Measurements from ENCODE around the gene DGKZ.
"Not testable (repeated sequence)": the region's sequence is repeated elsewhere in the genome, so short reads cannot be mapped to it uniquely, and the experiment has no call there.

Gene DGKZ, protein sequence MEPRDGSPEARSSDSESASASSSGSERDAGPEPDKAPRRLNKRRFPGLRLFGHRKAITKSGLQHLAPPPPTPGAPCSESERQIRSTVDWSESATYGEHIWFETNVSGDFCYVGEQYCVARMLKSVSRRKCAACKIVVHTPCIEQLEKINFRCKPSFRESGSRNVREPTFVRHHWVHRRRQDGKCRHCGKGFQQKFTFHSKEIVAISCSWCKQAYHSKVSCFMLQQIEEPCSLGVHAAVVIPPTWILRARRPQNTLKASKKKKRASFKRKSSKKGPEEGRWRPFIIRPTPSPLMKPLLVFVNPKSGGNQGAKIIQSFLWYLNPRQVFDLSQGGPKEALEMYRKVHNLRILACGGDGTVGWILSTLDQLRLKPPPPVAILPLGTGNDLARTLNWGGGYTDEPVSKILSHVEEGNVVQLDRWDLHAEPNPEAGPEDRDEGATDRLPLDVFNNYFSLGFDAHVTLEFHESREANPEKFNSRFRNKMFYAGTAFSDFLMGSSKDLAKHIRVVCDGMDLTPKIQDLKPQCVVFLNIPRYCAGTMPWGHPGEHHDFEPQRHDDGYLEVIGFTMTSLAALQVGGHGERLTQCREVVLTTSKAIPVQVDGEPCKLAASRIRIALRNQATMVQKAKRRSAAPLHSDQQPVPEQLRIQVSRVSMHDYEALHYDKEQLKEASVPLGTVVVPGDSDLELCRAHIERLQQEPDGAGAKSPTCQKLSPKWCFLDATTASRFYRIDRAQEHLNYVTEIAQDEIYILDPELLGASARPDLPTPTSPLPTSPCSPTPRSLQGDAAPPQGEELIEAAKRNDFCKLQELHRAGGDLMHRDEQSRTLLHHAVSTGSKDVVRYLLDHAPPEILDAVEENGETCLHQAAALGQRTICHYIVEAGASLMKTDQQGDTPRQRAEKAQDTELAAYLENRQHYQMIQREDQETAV

DNA sequence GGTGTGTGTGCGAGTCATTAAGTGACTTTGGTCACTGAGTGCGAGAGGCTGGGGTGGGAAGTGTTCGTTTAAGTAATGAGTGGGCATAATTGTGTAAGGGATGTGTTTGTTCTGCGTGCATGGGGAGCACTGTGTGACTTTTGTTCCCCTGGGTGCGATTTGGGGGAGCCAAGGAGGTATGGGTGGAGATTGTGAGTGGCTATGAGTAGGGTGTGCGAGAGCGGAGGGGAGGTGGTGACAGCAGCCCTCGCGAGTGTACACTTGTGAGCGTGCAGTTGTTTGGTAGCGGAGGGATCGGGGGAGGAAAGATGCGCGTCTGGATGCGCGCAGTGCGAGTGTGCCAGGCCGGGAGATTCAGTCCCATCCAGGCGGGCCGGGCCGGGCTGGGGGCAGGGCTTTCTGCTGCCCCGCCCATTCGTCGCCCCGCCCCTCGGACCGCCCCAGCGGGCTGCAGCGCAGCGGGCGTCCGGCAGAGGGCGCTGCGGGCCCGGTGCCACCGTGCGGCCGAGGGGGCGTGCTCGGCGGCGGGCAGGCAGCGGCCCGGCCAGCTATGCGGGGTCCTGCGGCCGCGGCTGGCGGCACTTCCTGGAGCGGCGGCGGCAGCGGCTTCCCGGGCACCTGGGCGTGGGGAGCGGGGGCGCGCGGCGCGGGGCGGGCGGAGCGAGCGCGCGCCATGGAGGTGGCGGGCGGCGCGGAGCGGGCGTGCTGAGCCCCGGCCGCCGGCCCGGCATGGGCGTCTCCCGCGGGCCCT, at the start of gene DGKZ:
DGKZ (plus strand) TSS at position 578 of the 751 bp plus-strand sequence. CDS start 197 bp downstream, outside the sequence.
- DNase-seq (ENCODE audit: low read depth in 2 of 2), result peak; percentile 77 to 78

DNA sequence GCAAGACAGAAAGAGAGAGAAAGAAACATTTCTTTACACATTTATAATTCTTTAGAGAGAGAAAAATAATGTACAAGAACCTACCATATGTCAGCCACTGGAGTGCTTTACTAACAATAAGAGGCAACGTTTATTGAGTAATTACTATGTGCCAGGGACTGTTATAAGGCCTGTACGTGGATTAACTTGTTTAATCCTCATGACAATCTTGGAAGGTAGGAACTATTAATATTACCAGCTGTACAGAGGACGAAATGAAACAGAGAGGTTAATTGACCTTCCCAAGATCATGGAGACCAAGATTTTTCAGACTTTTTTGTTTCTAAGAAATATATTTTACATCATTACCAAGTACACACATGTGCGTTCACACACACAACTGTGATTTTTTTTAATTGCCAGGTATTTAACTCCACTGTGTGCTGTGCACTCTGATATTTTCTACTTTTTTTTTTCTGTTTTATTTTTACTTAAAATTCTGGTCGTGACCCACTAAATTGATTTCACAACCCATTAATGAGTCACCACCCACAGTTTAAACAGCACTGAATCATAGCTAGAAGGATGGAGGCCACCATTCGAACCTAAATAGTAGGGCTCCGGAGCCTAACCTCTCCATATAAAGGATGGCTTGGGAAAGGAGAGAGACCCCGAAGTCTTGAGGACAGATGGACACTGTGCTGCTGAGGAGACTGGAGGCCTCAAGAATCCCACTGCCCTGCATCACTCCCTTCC, 48.4 kb upstream of the DGKZ start:
- DNase-seq (ENCODE audit: low read depth in 2 of 2), result no peak

DNA sequence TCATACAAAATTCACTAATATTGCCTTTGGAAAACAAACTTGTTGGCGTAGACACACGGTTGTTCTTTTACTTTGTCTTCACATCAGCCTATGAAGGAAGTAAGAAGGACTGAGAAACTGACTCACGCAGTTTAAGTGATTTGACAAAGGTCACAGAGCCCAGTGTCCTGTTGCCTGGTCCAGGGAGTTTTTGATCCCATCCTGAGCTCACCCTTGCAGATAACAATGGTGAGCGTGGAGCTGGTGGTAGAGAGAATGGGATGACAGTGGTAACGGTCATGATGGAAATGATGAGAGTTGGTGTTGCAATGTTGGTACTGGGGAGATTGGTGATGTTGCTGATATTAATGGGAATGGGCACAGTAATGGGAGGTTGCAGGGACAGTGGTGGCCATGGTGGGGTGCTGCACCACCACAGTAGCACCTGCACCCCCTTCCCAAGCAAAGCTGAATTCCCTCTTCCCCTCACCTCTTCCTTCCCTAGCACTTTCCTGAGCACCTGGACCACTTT, 47.8 kb upstream of the DGKZ start:
- DNase-seq (ENCODE audit: low read depth in 2 of 2), result no peak

DNA sequence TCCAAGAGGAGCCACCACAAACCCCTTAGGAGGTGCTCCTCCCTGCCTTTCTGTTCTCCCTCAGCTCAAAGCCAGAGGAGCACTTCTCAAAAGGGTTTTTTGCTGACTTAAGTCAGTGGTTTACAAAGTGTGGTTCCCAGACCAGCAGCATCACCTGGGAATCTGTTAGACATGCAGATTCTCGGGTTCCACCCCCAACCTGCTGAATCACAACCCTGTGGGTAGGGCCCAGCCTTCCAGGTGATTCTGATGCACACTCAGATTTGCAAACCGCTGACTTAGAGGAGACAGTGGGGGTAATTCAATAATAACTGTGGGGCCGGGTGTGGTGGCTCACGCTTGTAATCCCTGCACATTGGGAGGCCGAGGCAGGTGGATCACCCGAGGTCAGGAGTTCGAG, 47.0 kb upstream of the DGKZ start:
- no peak for DNase-seq (ENCODE audit: low read depth in 2 of 2)

DNA sequence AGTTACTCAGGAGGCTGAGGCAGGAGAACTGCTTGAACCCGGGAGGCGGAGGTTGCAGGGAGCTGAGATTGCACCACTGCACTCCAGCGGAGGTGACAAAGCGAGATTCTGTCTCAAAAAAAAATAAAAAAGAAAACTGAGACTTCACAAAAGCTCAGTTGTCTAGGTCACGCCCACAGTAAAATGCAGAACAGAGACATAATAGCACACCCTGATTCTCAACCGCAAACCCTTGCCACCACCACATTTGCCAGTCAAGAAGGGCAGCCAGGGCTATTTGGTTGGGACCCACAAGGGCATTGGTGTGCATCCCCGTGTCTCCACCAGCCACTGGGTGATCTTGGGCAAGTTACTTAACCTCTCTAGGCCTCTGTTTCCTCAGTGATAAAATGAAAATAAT, 44.4 kb upstream of the DGKZ start:
- no peak for DNase-seq (ENCODE audit: low read depth in 2 of 2)

DNA sequence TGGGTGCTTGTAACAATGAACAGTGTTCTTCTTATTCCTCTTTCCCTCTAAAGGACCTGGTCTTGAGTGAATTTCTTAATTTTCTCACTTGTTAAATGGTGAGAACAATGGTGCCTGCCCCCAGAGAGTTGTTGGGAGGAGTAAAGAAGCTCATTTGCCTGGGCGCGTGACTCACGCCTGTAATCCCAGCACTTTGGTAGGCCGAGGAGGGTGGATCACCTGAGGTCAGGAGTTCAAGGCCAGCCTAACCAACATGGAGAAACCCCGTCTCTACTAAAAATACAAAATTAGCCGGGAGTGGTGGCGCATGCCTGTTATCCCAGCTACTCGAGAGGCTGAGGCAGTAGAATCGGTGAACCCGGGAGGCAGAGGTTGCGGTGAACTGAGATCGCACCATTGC, 43.2 kb upstream of the DGKZ start:
- DNase-seq (ENCODE audit: low read depth in 2 of 2), result not testable (repeated sequence)

DNA sequence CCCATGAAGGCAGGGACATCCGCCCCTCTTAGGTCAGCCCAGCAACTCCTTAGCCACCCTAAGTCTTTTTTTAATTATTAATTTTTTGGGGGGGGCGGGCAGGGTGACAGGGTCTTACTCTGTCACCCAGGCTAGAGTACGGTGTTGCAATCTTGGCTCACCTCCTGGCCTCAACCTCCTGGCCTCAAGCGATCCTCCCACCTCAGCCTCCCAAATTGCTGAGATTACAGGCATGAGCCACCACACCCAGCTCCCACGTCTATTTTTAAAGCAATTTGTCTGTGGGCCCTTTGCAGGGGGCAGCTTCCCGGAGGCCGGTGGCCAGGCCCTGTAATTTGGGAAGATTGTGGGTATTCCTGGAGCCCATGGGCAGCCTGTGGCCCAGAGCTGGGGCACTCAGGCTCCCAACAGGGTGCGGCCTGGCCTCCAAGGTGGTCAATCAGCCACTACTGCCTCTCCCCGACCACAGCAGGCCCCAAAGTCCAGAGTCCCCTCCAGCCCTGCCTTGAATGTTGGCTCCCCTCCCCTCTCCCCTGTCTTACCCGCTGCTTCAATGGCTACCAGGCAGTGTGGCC, 42.6 kb upstream of the DGKZ start:
- no peak for DNase-seq (ENCODE audit: low read depth in 2 of 2)

DNA sequence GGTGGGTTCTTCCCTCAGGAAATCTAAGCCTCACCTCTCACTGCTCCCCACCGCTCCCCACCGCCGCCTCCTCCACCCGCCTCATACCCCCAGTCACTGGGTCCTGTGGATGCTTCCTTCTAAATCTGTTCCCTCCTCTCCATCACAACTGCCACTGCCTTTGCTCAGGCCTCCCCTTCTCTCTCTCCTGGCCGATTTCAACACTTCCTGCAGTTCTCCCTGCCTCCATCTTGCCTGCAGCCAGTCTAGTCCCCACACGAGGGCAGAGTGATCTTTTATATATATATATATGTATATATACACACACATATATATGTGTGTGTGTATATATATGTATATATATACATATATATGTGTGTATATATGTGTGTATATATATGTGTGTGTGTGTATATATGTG, 42.0 kb upstream of the DGKZ start:
- no peak for DNase-seq (ENCODE audit: low read depth in 2 of 2)

DNA sequence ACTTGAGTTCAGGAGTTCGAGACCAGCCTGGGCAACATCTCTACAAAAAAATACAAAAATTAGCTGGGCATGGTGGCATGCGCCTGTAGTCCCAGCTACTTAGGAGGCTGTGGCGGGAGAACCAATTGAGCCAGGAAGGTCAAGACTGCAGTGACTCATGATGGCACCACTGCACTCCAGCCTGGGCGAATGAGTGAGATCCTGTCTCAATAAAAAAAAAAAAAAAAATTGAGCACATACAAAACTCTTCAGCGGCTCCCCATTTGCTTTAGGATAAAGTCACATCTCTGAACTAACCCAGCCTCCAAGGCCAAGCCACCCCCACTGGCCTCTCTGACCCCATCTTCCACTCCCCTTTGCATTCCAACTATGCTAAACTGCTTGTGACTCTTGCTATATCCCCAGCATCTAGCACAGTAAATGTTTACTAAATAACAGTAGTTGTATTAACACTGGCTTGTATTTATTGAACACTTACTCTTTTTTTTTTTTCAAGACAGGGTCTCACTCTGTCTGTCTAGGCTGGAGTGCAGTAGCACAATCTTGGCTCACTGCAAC, 40.9 kb upstream of the DGKZ start:
- DNase-seq (ENCODE audit: low read depth in 2 of 2), result no peak

DNA sequence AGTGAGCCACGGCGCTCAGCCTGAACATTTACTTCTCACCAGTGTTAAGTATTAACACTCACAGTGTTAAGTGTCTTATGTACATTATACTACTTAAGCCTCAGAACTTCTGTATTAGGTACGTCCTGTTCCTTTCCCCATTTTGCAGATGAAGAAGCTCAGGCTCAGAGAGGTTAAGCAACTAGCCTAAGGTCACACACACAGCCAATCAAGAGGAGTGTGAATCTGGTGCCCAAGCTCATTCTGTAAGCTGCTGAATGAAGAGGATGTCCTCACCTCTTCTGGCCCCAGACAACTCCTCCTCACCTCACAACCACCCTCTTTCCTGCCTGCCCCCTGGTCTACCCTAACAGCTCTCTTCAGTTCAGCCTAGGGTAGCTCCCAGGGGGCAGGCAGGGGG, 39.9 kb upstream of the DGKZ start:
- no peak for DNase-seq (ENCODE audit: low read depth in 2 of 2)

DNA sequence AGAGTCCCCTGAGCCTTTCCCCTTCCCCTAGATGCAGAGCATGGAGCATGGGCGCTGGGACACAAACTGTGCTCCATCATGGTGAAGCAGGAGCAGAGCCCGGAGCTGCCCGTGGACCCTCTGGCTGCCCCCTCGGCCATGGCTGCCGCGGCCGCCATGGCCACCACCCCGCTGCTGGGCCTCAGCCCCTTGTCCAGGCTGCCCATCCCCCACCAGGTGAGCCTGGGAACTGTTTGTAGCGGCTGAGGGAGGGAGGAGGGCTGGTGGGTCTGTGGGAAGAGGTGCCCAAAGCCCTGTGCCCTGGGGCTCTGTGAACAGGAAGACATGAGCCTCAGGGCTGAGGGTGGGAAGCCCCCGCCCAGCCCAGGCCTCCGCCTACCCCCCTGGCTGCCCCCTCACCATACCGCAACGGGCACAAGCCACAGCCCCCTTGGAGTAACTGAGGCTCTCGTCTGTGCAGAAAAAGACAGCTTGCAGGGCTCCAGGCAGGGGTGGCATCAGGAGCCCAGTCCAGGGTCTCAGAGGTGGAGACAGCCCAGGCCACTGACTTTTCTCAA, 39.4 kb upstream of the DGKZ start:
- no peak for DNase-seq (ENCODE audit: low read depth in 2 of 2)

DNA sequence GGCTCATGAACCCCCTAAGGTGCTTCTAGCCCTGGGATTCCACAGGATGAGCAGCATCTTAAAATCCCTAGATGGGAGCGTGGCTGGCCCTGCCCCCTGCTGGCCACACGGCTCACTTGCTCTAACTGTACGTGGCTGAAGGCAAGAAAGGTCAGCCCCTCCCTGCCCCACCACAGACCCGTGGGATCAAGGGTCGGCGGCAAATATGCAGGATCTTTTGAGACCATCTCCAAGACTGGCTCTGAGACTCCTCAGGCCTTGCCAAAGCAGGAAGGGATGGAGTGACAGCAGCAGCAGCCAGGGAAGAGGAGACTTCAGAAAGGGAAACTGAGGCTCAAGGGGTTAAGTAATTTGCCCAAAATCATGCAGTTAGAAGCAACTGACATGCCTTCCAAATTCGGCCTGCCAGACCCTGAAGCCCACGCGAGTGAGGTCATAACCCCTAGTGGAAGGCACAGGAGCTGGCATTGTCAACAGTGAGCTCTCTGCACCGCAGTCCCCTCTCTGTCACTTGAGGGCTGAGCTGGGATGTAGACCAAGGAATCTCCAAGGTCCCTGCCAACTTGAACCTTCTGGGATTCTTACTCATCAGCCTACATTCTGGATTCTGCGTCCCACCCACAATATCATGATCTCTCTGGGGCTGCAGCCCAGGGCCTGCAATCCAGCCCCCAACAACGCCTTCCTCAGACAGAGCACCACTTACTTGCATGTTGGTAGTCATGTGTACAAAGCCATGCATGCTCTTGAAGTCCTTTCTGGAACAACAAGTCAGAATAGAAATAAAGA, 38.4 kb upstream of the DGKZ start:
- peak; percentile 45 to 67 for DNase-seq (ENCODE audit: low read depth in 2 of 2)

DNA sequence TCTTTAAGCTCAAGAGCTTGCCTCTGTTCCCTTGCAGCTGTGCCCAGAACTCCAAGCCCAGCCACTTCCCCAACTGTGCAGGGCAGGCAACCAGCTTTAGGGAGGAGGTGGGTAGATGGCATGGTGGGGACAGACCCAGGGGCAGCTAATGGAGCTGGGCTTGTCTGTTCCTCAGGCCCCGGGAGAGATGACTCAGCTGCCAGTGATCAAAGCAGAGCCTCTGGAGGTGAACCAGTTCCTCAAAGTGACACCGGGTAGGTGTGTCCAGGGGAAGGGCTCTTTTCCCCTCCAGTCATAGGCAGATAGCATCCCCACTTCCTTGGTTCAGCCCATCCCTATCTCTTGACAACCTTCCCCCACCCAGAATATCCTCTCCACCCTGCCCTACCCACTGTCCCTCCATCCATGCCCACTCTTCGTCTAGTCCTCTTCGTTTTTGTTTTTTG, 37.4 kb upstream of the DGKZ start:
- DNase-seq (ENCODE audit: low read depth in 2 of 2), result no peak

DNA sequence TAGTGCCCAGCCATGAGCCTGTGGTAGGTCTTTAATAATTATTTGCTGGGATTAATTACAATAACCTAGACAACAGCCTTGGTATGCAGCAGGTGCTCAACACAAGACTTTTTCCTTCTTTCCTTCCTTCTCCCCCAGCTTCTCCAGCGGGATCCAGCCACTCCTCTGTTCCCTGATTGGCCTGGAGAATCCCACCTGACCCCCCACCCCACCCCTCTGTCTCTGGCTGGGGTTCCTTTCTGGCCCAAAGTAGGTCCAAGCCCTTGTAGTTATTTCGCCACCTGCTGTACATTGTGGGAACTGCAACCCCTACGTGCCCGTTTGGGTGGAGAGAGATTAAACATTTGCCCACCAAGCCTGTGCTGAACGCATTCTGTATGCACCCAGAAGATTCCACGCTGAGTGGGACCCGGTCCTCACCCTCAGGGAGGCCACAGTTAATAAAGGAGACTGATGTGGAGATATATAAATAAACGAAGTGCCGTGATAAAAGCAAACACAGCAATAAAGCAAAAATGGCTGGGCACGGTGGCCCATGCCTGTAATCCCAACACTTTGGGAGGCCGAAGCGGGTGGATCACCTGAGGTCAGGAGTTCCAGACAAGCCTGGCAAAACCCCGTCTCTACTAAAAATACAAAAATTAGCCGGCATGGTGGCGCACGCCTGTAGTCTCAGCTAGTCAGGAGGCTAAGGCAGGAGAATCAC, 32.1 kb upstream of the DGKZ start:
- peak; percentile 46 to 78 for DNase-seq (ENCODE audit: low read depth in 2 of 2)

DNA sequence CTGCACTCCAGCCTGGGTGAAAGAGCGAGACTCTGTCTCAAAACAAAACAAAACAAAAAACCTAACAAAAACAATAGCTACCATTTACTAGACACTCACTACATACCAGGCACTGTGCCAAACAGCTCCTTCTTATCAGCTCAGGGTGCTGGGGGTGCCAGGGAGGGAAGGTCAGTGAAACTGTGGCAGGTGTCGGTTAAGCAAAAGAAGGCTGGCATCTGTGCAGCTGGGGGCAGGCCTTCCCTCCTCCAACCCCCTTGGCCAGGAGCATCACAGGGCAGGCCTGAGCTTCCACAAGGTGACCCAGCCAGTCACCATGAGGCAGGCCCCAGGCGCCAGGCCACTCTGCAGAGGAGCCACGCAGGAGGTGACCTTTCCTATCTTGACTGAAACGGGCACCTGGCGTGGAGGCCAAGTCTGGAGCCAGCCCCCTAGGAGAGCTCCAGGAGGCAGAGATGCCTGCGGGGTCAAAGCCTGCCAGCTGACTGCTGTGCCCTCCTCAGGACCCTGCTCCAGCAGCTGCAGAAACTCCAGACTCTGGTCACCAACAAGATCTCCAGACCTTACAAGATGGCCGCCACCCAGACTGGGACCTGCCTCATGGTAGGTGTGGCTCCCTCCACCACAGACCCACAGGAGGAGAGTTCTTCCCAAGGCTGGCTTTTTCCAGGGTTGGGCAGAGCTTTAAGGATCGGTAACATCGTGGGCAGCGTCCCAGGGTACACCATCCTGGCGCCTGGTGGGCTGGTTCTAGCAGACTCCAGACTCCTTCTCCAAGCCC, 31.3 kb upstream of the DGKZ start:
- DNase-seq (ENCODE audit: low read depth in 2 of 2), result no peak

DNA sequence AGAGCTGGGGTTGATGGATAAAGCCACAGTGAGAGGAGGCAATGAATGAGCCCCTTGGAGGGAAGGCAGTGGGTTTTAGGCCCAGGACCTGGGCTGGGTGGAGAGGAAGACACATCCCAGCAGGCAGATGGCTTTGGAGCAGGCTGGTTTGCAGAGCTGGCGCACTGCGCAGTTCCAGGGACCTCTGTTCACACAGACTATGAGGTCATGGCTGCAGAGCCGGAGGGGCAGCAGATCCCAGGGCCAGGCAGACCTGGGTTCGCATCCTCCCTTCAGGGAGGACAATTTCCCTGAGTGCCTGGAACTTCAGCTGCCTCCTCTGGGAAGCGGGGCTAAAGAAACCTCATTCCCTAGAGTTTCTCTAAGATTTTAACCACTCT, 28.2 kb upstream of the DGKZ start:
- DNase-seq (ENCODE audit: low read depth in 2 of 2), result no peak

DNA sequence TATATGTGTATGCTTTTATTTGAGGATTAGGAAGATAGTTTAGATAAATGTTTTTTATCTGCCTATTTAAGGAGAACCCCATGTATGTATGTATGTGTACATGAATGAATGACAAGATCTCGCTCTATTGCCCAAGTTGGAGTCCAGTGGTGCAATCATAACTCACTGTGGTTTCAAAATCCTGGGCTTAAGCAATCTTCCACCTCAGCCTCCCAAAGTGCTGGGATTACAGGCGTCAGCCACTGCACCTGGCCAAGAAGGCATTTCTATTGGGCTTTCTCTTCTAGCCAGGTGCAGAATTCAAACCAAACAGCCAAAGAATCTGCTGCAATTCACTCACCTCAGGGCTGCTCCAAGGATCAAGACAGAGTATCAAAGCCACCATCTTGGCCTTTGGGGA, 25.5 kb upstream of the DGKZ start:
- DNase-seq (ENCODE audit: low read depth in 2 of 2), result no peak

DNA sequence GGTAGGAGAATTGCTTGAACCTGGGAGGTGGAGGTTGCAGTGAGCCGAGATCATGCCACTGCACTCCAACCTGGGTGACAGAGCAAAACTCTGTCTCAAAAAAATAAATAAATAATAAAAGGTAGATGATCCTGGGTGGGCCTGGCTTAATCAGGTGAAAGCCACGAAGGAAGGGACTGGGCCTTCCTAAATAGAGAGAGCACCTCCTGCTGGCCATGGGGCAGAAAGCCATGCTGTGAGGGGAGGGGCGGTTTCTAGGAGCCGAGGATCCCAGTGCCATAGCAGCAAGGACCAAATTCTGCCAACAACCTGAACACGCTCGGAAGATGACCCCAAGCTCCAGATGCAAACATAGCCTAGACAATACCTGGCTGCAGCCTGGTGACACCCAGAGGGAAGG, 24.5 kb upstream of the DGKZ start:
- no peak for DNase-seq (ENCODE audit: low read depth in 2 of 2)
